Coronary artery (tissue), 2 donors: ENCODE measurements around the gene KLHL36.

Experiments
- DNase-seq: peaks from one replicate; pipeline ENCODE4 v3.0.0-alpha.2; 2017; ENCODE audit warnings: low spot score
- H3K27ac ChIP-seq, 2 donors: fragments of 200-600 bp; sonication (generic); one replicate each; pipeline ENCODE4 v1.5.1; 2016 to 2019
- H3K4me3 ChIP-seq: fragments of 200-600 bp; sonication (generic); 2 replicates; pipeline ENCODE4 v1.5.1; 2016; ENCODE audit warnings: mild to moderate bottlenecking, moderate library complexity
- CTCF ChIP-seq: fragments of 200-600 bp; sonication (generic); IDR thresholded peaks from one replicate; pipeline ENCODE4 v1.5.1; 2019; ENCODE audit warnings: antibody characterized with exemption

Gene KLHL36

GRCh38 chr16:84709609-84710008 is 61.3 kb downstream of the KLHL36 start:
- DNase-seq: no peak
- Histone ChIP-seq H3K4me3 (no peak overlapping the region), H3K27ac (no peak overlapping the region)
- no peak for TF ChIP-seq CTCF

- DNase-seq: no peak
- Histone ChIP-seq H3K27ac (no peak overlapping the region), H3K4me3 (no peak overlapping the region)
- TF ChIP-seq CTCF: no peak
These were observed 62.4 kb downstream of the KLHL36 start for GRCh38 chr16:84710686-84711085.
